Measurements from ENCODE around the gene KDM8.
"Not testable (repeated sequence)": the region's sequence is repeated elsewhere in the genome, so short reads cannot be mapped to it uniquely, and the experiment has no call there.

KDM8 gene

GRCh38 chr16:27244363-27244755 is 41.0 kb downstream of the KDM8 start:
- no peak for DNase-seq (ENCODE audit: low read depth)

DNA sequence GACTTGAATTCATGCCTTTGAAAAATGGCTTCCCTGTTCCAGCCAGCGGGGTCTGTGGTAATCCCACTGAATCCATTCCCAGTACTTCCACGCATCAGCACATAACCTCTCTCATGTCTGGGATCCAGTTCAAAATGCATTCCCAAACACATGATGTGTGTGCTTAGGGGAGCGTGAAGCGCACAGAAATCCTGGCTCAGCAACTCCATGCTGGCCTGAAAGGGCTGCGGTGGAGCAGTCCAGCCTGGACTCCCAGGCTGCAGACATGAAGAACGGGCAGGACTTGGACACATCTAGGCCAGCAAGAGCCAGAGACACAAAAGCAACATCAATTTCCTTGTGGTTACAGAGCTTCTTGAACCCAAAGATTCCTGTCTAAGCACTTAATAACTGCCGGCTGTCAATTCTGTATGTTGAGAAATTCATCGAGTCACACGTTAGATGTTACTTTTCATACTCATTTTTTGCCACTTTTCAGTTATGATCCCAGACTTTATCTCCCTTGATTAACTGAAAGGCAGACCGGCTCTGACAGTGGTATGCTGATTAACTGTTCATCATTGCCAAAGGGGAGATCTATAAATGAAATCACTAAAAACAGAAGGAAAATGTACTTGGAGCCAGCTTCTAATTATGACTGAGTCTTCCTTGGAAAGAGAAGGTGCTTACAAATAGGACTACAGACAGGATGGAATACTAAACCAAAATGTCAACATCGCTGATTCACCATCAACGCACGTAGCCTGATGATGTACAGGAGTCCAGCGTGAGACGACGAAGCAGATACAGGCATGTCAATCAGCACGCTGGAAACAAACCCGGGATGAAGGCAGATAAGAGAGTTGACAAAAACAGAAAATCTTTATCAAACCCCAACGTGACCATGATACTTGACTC is 42.2 kb downstream of the KDM8 start:
- peak; percentile 57 for DNase-seq (ENCODE audit: low read depth)

DNA sequence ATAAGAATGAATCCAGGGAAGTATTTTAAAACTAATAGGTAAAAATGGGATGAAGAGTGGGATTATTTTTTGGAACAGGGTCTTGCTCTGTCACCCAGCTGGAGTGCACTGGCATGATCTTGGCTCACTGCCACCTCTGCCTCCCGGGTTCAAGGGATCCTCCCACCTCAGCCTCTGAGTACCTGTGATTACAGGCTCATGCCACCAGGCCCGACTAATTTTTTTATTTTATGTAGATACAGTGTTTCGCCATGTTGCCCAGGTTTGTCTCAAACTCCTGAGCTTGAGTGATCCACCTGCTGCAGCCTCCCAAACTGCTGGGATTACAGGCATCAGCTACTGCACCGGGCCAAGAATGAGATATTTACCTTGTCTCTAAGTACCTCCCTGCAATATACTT is 43.1 kb downstream of the KDM8 start:
- no peak for DNase-seq (ENCODE audit: low read depth)

DNA sequence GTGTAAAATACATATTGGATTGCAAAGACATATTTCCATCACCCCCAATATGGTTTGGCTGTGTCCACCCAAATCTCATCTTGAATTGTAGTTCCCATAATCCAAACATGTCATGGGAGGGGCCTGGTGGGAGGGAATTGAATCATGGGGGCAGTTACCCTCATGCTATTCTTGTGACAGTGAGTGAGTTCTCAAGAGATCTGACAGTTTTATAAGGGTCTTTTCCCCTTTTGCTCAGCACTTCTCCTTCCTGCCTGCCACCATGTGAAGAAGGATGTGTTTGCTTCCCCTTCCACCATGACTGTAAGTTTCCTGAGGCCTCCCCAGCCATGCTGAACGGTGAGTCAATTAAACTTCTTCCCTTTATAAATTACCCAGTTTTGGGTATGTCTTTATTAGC is 43.8 kb downstream of the KDM8 start:
- not testable (repeated sequence) for DNase-seq (ENCODE audit: low read depth)

DNA sequence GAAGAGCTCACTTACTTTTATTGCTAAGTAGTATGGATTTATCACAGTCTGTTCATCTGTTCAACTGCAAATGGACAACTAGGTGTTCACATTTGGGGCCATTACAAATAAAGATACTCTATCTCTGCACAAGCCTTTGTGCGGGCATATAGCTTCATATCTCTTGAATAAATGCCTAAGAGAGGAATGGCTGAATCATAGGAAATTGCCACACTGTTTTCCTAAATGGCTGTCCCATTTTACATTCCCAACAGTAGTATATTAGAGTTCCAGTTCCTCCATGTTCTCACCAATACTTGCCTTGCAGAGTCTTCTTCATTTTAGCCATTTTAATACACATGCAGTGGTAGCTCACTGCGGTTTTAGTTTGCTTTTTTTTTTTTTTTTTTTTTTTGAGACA is 44.7 kb downstream of the KDM8 start:
- no peak for DNase-seq (ENCODE audit: low read depth)

DNA sequence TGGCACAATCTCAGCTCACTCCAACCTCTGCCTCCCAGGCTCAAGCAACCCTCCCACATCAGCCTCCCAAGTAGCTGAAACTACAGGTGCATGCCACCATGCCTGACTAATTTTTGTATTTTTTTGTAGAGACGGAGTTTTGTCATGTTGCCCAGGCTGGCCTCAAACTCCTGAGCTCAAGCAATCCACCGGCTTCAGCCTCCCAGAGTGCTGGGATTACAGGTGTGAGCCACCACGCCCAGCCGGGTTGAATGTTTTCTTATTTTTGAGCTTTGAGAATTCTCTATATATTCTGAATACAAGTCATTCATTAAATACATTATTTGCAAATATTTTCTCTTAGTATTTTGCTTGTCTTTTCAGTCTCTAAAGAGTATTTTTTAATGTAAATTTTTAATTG is 45.6 kb downstream of the KDM8 start:
- DNase-seq (ENCODE audit: low read depth), result not testable (repeated sequence)

GRCh38 chr16:27251541-27252205 is 48.3 kb downstream of the KDM8 start:
- DNase-seq (ENCODE audit: low read depth), result no peak

DNA sequence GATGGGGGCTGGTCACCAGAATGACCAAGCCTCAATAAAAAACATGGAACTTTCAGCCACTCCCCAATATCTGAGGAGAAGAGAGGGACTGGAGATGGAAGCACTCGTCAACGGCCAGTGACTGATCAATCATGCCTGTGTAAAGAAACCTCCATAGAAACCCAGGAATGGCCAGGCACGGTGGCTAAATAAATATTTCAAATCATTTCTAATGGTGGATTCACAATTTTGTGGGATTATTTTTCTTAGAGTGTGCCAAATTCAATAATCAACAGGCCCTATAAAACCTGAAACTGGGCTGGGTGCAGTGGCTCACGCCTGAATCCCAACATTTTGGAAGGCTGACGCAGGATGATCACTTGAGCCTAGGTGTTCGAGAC is 48.9 kb downstream of the KDM8 start:
- DNase-seq (ENCODE audit: low read depth), result no peak

- no peak for DNase-seq (ENCODE audit: low read depth)
These were observed 50.2 kb downstream of the KDM8 start for GRCh38 chr16:27253526-27253930.

DNA sequence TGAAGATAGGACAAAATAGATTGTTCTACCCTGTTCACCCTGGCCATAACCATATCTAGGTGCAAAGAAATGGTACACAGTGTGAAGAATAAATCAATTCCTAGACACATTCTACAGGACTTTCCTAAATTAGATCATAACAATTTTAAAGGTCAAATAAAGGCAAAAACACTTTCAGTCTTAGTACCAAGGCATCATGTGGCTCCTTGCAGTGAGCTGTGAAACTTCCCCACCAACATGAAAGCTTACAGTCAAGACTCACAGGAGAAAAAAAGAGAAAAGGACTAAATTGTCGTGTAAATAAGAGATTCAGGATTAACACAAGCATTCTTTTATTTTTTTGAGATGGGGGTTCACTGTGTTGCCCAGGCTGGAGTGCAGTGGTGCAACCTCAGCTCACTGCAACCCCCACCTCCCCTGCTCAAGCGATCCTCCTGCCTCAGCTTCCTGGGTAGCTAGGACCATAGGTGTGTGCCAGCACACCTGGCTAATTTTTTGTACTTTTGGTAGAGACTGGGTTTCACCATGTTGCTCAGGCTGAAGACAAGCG is 51.0 kb downstream of the KDM8 start:
- no peak for DNase-seq (ENCODE audit: low read depth)

- DNase-seq (ENCODE audit: low read depth), result no peak
These were observed 53.5 kb downstream of the KDM8 start for GRCh38 chr16:27256861-27257260.

DNA sequence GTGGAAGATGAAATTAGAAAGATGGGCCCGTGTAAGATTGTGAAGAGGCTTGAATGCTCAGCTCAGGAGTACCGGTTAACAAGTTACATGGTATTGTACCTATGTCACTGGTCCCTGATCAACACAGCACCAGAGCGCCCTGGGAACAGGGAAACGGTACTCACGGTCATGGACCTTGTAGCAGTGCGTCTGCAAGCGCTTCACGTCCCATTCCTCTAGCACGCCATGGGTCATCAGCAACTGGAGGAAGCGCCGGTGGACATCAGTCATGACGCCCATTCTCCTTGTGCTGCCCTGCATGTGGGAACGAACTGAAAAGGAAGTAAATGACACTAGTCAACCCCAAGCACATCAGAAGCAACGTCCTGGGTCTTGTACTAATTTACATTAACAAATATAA is 53.9 kb downstream of the KDM8 start:
- DNase-seq (ENCODE audit: low read depth), result no peak

DNA sequence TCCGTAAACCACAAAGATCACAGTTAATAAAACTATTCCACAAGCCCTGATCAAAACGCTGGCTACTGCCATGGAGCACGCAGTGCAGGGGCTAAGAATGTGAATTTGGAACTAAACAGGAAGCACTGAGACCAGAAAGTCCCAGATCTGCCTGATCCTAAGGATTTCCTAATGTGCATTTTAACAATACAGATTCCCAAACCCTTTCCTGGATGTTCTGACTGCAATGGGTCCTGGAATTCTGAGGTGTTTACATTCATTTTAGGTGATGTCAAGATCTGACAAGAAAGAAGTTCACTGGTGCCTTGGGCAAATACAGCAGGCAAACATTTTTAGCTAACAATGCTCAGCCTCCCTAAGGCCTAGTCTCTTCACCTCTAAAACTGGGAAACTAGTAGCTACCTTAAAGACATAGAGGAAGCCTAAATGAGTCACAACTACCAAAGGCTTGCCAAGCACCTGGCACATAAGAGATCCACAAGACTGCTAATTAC is 55.0 kb downstream of the KDM8 start:
- DNase-seq (ENCODE audit: low read depth), result no peak

GRCh38 chr16:27259710-27260109 is 56.4 kb downstream of the KDM8 start:
- DNase-seq (ENCODE audit: low read depth), result no peak

DNA sequence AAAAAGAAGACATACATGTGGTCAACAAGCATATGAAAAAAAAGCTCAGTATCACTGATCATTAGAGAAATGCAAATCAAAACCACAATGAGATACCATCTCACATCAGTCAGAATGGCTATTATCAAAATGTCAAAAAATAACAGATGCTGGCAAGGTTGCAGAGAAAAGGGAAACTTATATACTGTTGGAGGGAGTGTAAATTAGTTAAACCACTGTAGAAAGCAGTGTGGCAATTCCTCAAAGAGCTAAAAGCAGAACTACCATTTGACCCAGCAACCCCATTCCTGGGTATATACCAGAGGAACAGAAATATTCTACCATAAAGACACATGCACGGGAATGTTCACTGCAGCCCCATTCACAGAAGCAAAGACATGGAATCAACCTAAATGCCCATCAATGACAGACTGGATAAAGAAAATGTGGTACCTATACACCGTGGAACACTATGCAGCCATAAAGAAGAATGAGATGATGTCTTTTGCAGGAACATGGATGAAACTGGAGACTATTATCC is 59.6 kb downstream of the KDM8 start:
- DNase-seq (ENCODE audit: low read depth), result not testable (repeated sequence)

GRCh38 chr16:27264151-27264550 is 60.8 kb downstream of the KDM8 start:
- DNase-seq (ENCODE audit: low read depth), result no peak

DNA sequence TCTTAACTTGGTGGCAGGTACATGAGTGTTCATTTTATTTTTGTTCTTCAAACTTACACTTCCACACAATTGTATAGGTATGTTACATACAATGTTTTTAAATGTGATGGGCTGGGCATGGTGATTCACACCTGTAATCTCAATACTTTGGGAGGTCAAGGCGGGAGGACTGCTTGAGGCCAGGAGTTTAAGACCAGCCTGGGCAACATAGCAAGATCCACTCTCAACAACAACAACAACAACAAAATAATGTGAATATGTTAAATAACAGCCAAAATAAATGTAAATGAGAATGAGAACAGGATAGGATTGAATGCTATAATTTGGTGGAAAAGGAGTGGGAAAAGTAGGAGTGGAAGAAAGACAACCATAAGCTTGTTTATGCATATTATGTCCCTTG is 62.7 kb downstream of the KDM8 start:
- no peak for DNase-seq (ENCODE audit: low read depth)

DNA sequence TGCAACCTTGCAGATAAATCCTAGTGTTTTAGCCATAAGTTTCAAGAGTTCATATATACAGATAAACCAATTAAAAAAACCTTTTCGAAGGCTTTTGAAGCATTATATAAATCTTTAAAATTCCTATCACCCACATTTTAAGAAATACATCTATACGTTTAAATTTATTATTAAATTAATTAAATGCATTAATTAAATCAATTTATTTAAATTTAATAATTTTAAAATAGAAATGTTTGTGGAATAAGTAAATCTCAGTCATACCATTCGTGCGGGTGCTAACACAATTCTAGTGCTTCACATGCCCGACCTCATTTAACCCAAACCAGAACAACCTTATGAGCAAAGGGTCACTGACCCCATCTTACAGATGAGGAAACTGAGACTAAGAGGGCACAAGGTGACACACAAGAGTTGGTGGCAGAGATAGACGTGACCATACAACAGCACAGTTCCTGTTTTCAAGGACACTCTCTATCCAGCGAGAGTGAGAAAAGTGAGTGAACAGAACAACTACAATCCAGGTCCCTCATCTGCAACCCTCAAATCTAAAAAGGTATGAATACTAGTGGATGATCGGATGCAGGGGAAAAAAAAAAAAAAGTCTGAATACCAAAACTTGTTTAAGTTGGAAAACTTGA is 63.8 kb downstream of the KDM8 start:
- DNase-seq (ENCODE audit: low read depth), result no peak

DNA sequence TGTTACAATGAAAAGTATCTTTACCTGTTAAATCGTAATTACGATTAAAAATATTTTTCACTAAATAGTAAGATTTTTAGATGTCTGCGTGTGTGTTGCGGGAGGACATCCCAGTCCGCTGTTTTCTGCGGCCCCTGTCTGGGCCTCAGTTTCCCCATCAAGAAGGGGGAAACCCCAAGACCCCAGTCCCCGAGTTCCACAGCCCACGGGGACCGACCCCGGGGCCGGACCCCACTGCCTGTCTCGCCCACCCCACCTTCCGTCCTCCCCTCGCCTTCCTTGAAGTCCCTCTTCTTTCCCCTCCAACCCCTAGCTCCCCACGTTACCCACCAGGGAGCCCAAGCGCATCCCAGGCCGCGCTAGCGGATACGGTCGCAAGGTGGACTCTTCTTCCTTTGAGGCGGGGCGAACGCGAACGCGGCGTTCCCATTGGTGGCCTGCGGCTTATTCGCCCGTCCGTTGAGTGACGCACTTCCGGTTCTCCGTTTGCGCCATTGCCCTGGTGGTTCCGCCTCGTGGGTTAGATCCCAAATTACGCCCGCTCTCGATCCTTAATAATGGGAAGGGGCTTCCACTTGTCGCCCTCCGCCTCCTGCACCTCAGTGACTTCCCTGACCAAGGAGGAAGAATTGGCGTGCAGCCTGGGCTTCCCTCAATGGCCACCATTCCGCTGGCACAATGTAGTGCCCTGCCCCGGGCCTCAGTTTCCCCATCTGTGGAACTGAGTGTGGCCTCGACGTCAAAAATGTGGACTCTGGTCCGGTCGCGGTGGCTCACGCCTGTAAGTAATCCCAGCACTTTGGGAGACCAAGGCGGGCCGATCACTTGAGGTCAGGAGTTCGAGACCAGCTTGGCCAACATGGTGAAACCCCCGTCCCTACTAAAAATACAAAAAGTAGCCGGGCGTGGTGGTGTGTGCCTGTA is 65.3 kb downstream of the KDM8 start, which contains the start of gene NSMCE1:
Gene NSMCE1 (minus strand): TSS at position 397 of the 924 bp plus-strand sequence. CDS start 11,202 bp downstream, outside the sequence.
- peak; percentile 96 for DNase-seq (ENCODE audit: low read depth)

GRCh38 chr16:27269300-27270150 is 66.2 kb downstream of the KDM8 start:
- DNase-seq (ENCODE audit: low read depth), result no peak
